T-cell (primary cell): ENCODE measurements around the gene RERGL. TPM values are rescaled to one million over a fixed set of nuclear protein-coding genes. Genes with fewer than 3 reads are reported as not detected.

Experiments
- ATAC-seq, 4 experiments: fragments of 200-7000 bp in 3 of 4; fragments of 150-1000 bp in 1 of 4; cut with Tn5 transposase; replicated peaks in 1 of 4; 1 replicate in 3 of 4; 2 replicates in 1 of 4; pipeline ENCODE4 v1.10.0; 2021; ENCODE audit warnings: moderate library complexity in 3 of 4, mild to moderate bottlenecking in 2 of 4, moderate number of reproducible peaks in 1 of 4
- CTCF ChIA-PET, 2 donors: fragments of 300-600 bp; sonication (Branson Sonifier 250); formaldehyde crosslinking; loops; one replicate each; lab custom pipeline; 2022; ENCODE audit warnings: antibody characterized with exemption in 2 of 2; lab: Charles Lee
- POLR2A ChIA-PET, 2 donors: fragments of 300-600 bp; sonication (Branson Sonifier 250); formaldehyde crosslinking; loops; one replicate each; lab custom pipeline; 2022; ENCODE audit warnings: antibody characterized with exemption in 2 of 2; lab: Charles Lee
- DNase-seq, 35 experiments: peaks; one replicate each; pipeline versions ENCODE4 v3.0.0 to v3.0.0-alpha.2; 2013 to 2023
- H3K27ac ChIP-seq: one replicate; pipeline ENCODE4 v1.5.1; 2013; ENCODE audit warnings: low read length
- H3K27me3 ChIP-seq, 2 experiments: replicated peaks in 1 of 2; 1 replicate in 1 of 2; 2 replicates in 1 of 2; pipeline versions ENCODE4 v1.6.1 to v1.7.0; 2013; ENCODE audit warnings: low read length in 1 of 2, mixed read lengths in 1 of 2; ENCODE audit not compliant: control insufficient read depth in 2 of 2, insufficient read depth in 2 of 2; ENCODE audit errors: extremely low read depth in 1 of 2
- H3K36me3 ChIP-seq, 2 donors: 1 replicate in 1 of 2; 2 replicates in 1 of 2; pipeline versions ENCODE4 v1.6.1 to v1.7.0; 2013; ENCODE audit warnings: low read length in 1 of 2; ENCODE audit not compliant: control insufficient read depth in 2 of 2, insufficient read depth in 1 of 2; ENCODE audit errors: extremely low read depth in 1 of 2
- H3K4me1 ChIP-seq, 2 experiments: 1 replicate in 1 of 2; 2 replicates in 1 of 2; pipeline versions ENCODE4 v1.6.1 to v1.7.0; 2013; ENCODE audit warnings: low read length in 2 of 2, mixed read lengths in 1 of 2; ENCODE audit not compliant: insufficient read depth in 2 of 2, control insufficient read depth in 1 of 2; ENCODE audit errors: extremely low read depth in 1 of 2
- H3K4me3 ChIP-seq, 2 donors: 1 replicate in 1 of 2; 2 replicates in 1 of 2; pipeline versions ENCODE4 v1.5.1 to v1.7.0; 2013; ENCODE audit warnings: mild to moderate bottlenecking in 2 of 2, low read length in 1 of 2, moderate library complexity in 1 of 2; ENCODE audit not compliant: control insufficient read depth in 1 of 2; ENCODE audit errors: extremely low read depth in 1 of 2
- H3K9me3 ChIP-seq: 2 replicates; pipeline ENCODE4 v1.7.0; 2013
- H3K27ac Mint-ChIP-seq, 2 donors: one replicate each; pipeline ENCODE4 v1.8.0; 2020 to 2021; ENCODE audit warnings: mild to moderate bottlenecking in 2 of 2, mixed read lengths in 2 of 2
- H3K27me3 Mint-ChIP-seq, 2 donors: one replicate each; pipeline ENCODE4 v1.8.0; 2021 to 2022; ENCODE audit warnings: mixed read lengths in 2 of 2
- H3K36me3 Mint-ChIP-seq: one replicate; pipeline ENCODE4 v1.8.0; 2021; ENCODE audit warnings: mixed read lengths
- H3K4me1 Mint-ChIP-seq, 3 donors: one replicate each; pipeline ENCODE4 v1.8.0; 2020 to 2022; ENCODE audit warnings: mixed read lengths in 3 of 3, mild to moderate bottlenecking in 1 of 3
- H3K4me3 Mint-ChIP-seq, 3 donors: one replicate each; pipeline ENCODE4 v1.8.0; 2020 to 2022; ENCODE audit warnings: mild to moderate bottlenecking in 3 of 3, mixed read lengths in 3 of 3, moderate library complexity in 3 of 3
- H3K9me3 Mint-ChIP-seq, 3 donors: one replicate each; pipeline ENCODE4 v1.8.0; 2020 to 2022; ENCODE audit warnings: mixed read lengths in 3 of 3
- WGBS: methylation state at CpG from one replicate; pipeline ENCODE4 v1.1.5; 2013; ENCODE audit warnings: missing lambda C conversion rate; ENCODE audit not compliant: insufficient coverage; 5-methylcytosine and 5-hydroxymethylcytosine counted together
- total RNA-seq, 35 experiments: library from RNA in 6 of 35; stranded (reverse) in 6 of 35; fragments of 120-200 nt in 1 of 35; gene quantifications; one replicate each; pipeline versions ENCODE4 v1.2.1 to v1.2.4 and lab custom pipeline; 2013 to 2026

The RERGL gene
- total RNA-seq (not detected), total RNA-seq (lab: John Stamatoyannopoulos, UW) (0 to 0.09 (median 0) reads per million in 29 experiments)
- not detected for total RNA-seq (2013)

GRCh38 chr12:18090093-18090492 lies at the start of gene RERGL:
RERGL (minus strand) TSS chr12:18090193; CDS start chr12:18090140, 53 bp downstream.
- WGBS, result no CpG with 5 or more reads among the region's 1 CpG
- Histone ChIP-seq H3K9me3 (no peaks in the 10 kb centered on the region), H3K4me3 (no peak within 1 kb of the TSS), H3K27ac (no peak within 1 kb of the TSS), H3K36me3 (no peaks in the 10 kb centered on the region), H3K4me1 (no peaks in the 10 kb centered on the region), H3K27me3 (no peaks in the 10 kb centered on the region)
- Mint-ChIP-seq H3K4me1 (no peaks in the 10 kb centered on the region), H3K36me3 (no peaks in the 10 kb centered on the region), H3K27ac (no peak within 1 kb of the TSS), H3K9me3 (peaks cover 6 to 23% (median 19%) of the 10 kb centered on the region in 3 donors), H3K4me3 (no peak within 1 kb of the TSS), H3K27me3 (no peaks in the 10 kb centered on the region)
- POLR2A ChIA-PET, result no interaction called here
- CTCF ChIA-PET, result no interaction called here
- DNase-seq, result no peak
- ATAC-seq, result no peak

GRCh38 chr12:18139254-18139653 lies 49.3 kb upstream of the RERGL start:
- Histone ChIP-seq H3K4me3 (no peak overlapping the region), H3K9me3 (no peaks in the 10 kb centered on the region), H3K27ac (no peak overlapping the region), H3K36me3 (no peaks in the 10 kb centered on the region), H3K4me1 (no peaks in the 10 kb centered on the region), H3K27me3 (no peaks in the 10 kb centered on the region)
- Mint-ChIP-seq H3K36me3 (no peaks in the 10 kb centered on the region), H3K4me1 (no peaks in the 10 kb centered on the region), H3K4me3 (no peak overlapping the region), H3K27me3 (peaks cover 0 to 3% of the 10 kb centered on the region in 2 donors), H3K27ac (no peak overlapping the region), H3K9me3 (no peaks in the 10 kb centered on the region)
- ChIA-PET POLR2A (interaction anchor here in 1 of 2 donors (0.6 kb wide), 1 partner anchor 1202 kb away, joined by 3 read pairs; no protein-coding TSS in a partner anchor), CTCF (interaction anchor here in 1 of 2 donors (1.1 kb wide), 1 partner anchor 1047 kb away, joined by 3 read pairs; no protein-coding TSS in a partner anchor)
- DNase-seq (no peak), ATAC-seq (no peak)
- WGBS, result 41% methylated on average over 2 of the region's 4 CpGs

GRCh38 chr12:18135509-18135908 lies 45.5 kb upstream of the RERGL start:
- ChIA-PET CTCF (no interaction called here), POLR2A (no interaction called here)
- WGBS, result 91% methylated on average over 5 of the region's 8 CpGs
- Histone ChIP-seq H3K4me1 (no peaks in the 10 kb centered on the region), H3K27me3 (no peaks in the 10 kb centered on the region), H3K4me3 (no peak overlapping the region), H3K36me3 (no peaks in the 10 kb centered on the region), H3K9me3 (no peaks in the 10 kb centered on the region), H3K27ac (no peak overlapping the region)
- no peak for DNase-seq
- Mint-ChIP-seq H3K27ac (no peak overlapping the region), H3K36me3 (no peaks in the 10 kb centered on the region), H3K9me3 (no peaks in the 10 kb centered on the region), H3K4me3 (no peak overlapping the region), H3K27me3 (no peaks in the 10 kb centered on the region), H3K4me1 (no peaks in the 10 kb centered on the region)
- ATAC-seq, result no peak

GRCh38 chr12:18135086-18135485 lies 45.1 kb upstream of the RERGL start:
- Mint-ChIP-seq H3K27me3 (no peaks in the 10 kb centered on the region), H3K4me1 (no peaks in the 10 kb centered on the region), H3K9me3 (no peaks in the 10 kb centered on the region), H3K36me3 (no peaks in the 10 kb centered on the region), H3K27ac (no peak overlapping the region), H3K4me3 (no peak overlapping the region)
- ATAC-seq (no peak), DNase-seq (no peak)
- H3K27ac ChIP-seq, result no peak overlapping the region
- no peak overlapping the region for H3K4me3 ChIP-seq
- no peaks in the 10 kb centered on the region for H3K36me3 ChIP-seq
- CTCF ChIA-PET, result no interaction called here
- POLR2A ChIA-PET, result no interaction called here
- H3K4me1 ChIP-seq, result no peaks in the 10 kb centered on the region
- WGBS, result 70% methylated on average over 1 of the region's 3 CpGs
- H3K27me3 ChIP-seq, result no peaks in the 10 kb centered on the region
- no peaks in the 10 kb centered on the region for H3K9me3 ChIP-seq

GRCh38 chr12:18130851-18131250 lies 40.9 kb upstream of the RERGL start:
- Mint-ChIP-seq H3K36me3 (no peaks in the 10 kb centered on the region), H3K4me1 (no peaks in the 10 kb centered on the region), H3K27me3 (no peaks in the 10 kb centered on the region), H3K4me3 (no peak overlapping the region), H3K9me3 (peaks cover 9 to 13% (median 10%) of the 10 kb centered on the region in 3 donors), H3K27ac (no peak overlapping the region)
- Histone ChIP-seq H3K27me3 (no peaks in the 10 kb centered on the region), H3K4me3 (no peak overlapping the region), H3K9me3 (no peaks in the 10 kb centered on the region), H3K4me1 (no peaks in the 10 kb centered on the region), H3K36me3 (no peaks in the 10 kb centered on the region), H3K27ac (no peak overlapping the region)
- 81% methylated on average over 2 of the region's 5 CpGs for WGBS
- CTCF ChIA-PET, result no interaction called here
- ATAC-seq (no peak), DNase-seq (no peak)
- POLR2A ChIA-PET, result no interaction called here

GRCh38 chr12:18123707-18124106 lies 33.7 kb upstream of the RERGL start:
- Histone ChIP-seq H3K27me3 (no peaks in the 10 kb centered on the region), H3K27ac (no peak overlapping the region), H3K4me1 (no peaks in the 10 kb centered on the region), H3K9me3 (no peaks in the 10 kb centered on the region), H3K36me3 (no peaks in the 10 kb centered on the region), H3K4me3 (no peak overlapping the region)
- Mint-ChIP-seq H3K4me1 (no peaks in the 10 kb centered on the region), H3K27ac (no peak overlapping the region), H3K36me3 (no peaks in the 10 kb centered on the region), H3K27me3 (no peaks in the 10 kb centered on the region), H3K4me3 (no peak overlapping the region), H3K9me3 (peaks cover 5 to 26% (median 15%) of the 10 kb centered on the region in 3 donors)
- ATAC-seq (no peak), DNase-seq (no peak)
- ChIA-PET CTCF (no interaction called here), POLR2A (no interaction called here)
- WGBS, result 86% methylated on average over 3 of the region's 5 CpGs

GRCh38 chr12:18120899-18121298 lies 30.9 kb upstream of the RERGL start:
- Histone ChIP-seq H3K9me3 (no peaks in the 10 kb centered on the region), H3K36me3 (no peaks in the 10 kb centered on the region), H3K27me3 (no peaks in the 10 kb centered on the region), H3K4me3 (no peak overlapping the region), H3K27ac (no peak overlapping the region), H3K4me1 (no peaks in the 10 kb centered on the region)
- ATAC-seq, result no peak
- Mint-ChIP-seq H3K27me3 (no peaks in the 10 kb centered on the region), H3K4me3 (no peak overlapping the region), H3K27ac (no peak overlapping the region), H3K4me1 (no peaks in the 10 kb centered on the region), H3K9me3 (peaks cover 0 to 13% (median 8%) of the 10 kb centered on the region in 3 donors), H3K36me3 (no peaks in the 10 kb centered on the region)
- ChIA-PET POLR2A (no interaction called here), CTCF (no interaction called here)
- no CpG with 5 or more reads among the region's 1 CpG for WGBS
- DNase-seq, result no peak
